Panc1 (cell line): Measurements from ENCODE around the gene SLC6A12. TPM values are rescaled to one million over a fixed set of nuclear protein-coding genes. Genes with fewer than 3 reads are reported as not detected.

Experiments
- ATAC-seq: fragments of 200-7000 bp; cut with Tn5 transposase; 2 replicates; pipeline ENCODE4 v1.9.1; 2020; ENCODE audit warnings: mild to moderate bottlenecking, moderate library complexity
- BruUV-seq: library from RNA; stranded (reverse); fragments of 400-500 nt; replicated peaks from 2 replicates; lab custom pipeline; 2021; lab: Mats Ljungman, UMichigan
- CTCF ChIA-PET: fragments of 300-600 bp; sonication (Branson Sonifier 250); formaldehyde crosslinking; loops from one replicate; lab custom pipeline; 2022; ENCODE audit warnings: antibody characterized with exemption; lab: Charles Lee
- POLR2A ChIA-PET: fragments of 300-600 bp; sonication (Branson Sonifier 250); formaldehyde crosslinking; loops from one replicate; lab custom pipeline; 2022; ENCODE audit warnings: antibody characterized with exemption; lab: Charles Lee
- DNase-seq: peaks from one replicate; pipeline ENCODE4 v3.0.0-alpha.2; 2010; ENCODE audit warnings: low read depth, low spot score
- H3K27ac ChIP-seq: 2 replicates; pipeline ENCODE4 v1.5.1; 2011; ENCODE audit warnings: mild to moderate bottlenecking, low read length, inconsistent platforms
- H3K27me3 ChIP-seq: fragments of 200-500 bp; sonication (Bioruptor generic); 2 replicates; pipeline ENCODE4 v1.6.0; 2014; ENCODE audit warnings: low read length, inconsistent platforms; ENCODE audit not compliant: control insufficient read depth, insufficient read depth
- H3K36me3 ChIP-seq: fragments of 200-500 bp; sonication (Bioruptor generic); 2 replicates; pipeline ENCODE4 v1.5.1; 2014; ENCODE audit warnings: inconsistent platforms, mild to moderate bottlenecking, low read length, moderate library complexity; ENCODE audit not compliant: control insufficient read depth, insufficient read depth
- H3K4me1 ChIP-seq: 2 replicates; pipeline ENCODE4 v1.5.1; 2011; ENCODE audit warnings: inconsistent platforms, mild to moderate bottlenecking, low read length, moderate library complexity; ENCODE audit not compliant: control insufficient read depth, insufficient read depth
- H3K4me3 ChIP-seq, 2 experiments: 2 replicates each; pipeline ENCODE4 v1.5.1; 2011 to 2012; ENCODE audit warnings: low read depth in 2 of 2, low read length in 2 of 2, mild to moderate bottlenecking in 2 of 2, inconsistent platforms in 1 of 2, moderate library complexity in 1 of 2
- H3K9me3 ChIP-seq: fragments of 200-500 bp; sonication (Bioruptor generic); 2 replicates; pipeline ENCODE4 v1.5.1; 2014; ENCODE audit warnings: low read depth, mild to moderate bottlenecking, inconsistent platforms, low read length, moderate library complexity; ENCODE audit not compliant: control insufficient read depth, insufficient read depth
- POLR2AphosphoS5 ChIP-seq: IDR thresholded peaks from 2 replicates; pipeline ENCODE4 v1.6.1; 2012; ENCODE audit warnings: mild to moderate bottlenecking, low read depth, low read length, moderate library complexity
- SIN3A ChIP-seq: IDR thresholded peaks from 2 replicates; pipeline ENCODE4 v1.6.1; 2012; ENCODE audit warnings: low read depth, mild to moderate bottlenecking, low read length, moderate library complexity, borderline replicate concordance; ENCODE audit not compliant: insufficient read depth
- TCF7L2 ChIP-seq: IDR thresholded peaks from 2 replicates; pipeline ENCODE4 v1.6.1; 2011; ENCODE audit warnings: mild to moderate bottlenecking, low read depth, low read length, inconsistent platforms
- in situ Hi-C: cut with HindIII; loops from 2 replicates; pipeline ENCODE4 v1.10.0; 2016; ENCODE audit warnings: low sequenced_read_pairs, low pct_unique_long_range_greater_than_20kb
- intact Hi-C: fragments of 100-400 bp; cut with micrococcal nuclease; formaldehyde crosslinking; loops from one replicate; pipeline ENCODE4 v1.10.0; 2022; ENCODE audit not compliant: unreplicated experiment
- total RNA-seq: library from RNA; stranded (reverse); gene quantifications from one replicate; pipeline ENCODE4 v1.2.1, GENCODE V29; 2021; ENCODE audit not compliant: unreplicated experiment
- TF ChIP-seq, protein P1 (sequence below), 2 experiments: IDR thresholded peaks; 2 replicates each; pipeline ENCODE4 v1.6.1; 2011 to 2012; ENCODE audit warnings: low read depth in 2 of 2, control low read depth in 1 of 2, low read length in 1 of 2, mild to moderate bottlenecking in 1 of 2, moderate library complexity in 1 of 2; ENCODE audit not compliant: insufficient read depth in 1 of 2
- TF ChIP-seq, protein P2 (sequence below): fragments of 450-650 bp; IDR thresholded peaks from 2 replicates; pipeline ENCODE4 v1.5.1; 2017; ENCODE audit warnings: mild to moderate bottlenecking

The SLC6A12 gene
- total RNA-seq, 1 experiment from 2014 or later = 1.0 TPM

GRCh38 chr12:204261-204678 lies 9.7 kb downstream of the SLC6A12 start:
- H3K4me3 ChIP-seq = no peak overlapping the region
- H3K27ac ChIP-seq = no peak overlapping the region
- no peaks in the 10 kb centered on the region for H3K36me3 ChIP-seq
- in situ Hi-C loops = no loop called here
- TF ChIP-seq SIN3A (no peak), TCF7L2 (no peak), POLR2AphosphoS5 (no peak)
- TF ChIP-seq, protein P1, sequence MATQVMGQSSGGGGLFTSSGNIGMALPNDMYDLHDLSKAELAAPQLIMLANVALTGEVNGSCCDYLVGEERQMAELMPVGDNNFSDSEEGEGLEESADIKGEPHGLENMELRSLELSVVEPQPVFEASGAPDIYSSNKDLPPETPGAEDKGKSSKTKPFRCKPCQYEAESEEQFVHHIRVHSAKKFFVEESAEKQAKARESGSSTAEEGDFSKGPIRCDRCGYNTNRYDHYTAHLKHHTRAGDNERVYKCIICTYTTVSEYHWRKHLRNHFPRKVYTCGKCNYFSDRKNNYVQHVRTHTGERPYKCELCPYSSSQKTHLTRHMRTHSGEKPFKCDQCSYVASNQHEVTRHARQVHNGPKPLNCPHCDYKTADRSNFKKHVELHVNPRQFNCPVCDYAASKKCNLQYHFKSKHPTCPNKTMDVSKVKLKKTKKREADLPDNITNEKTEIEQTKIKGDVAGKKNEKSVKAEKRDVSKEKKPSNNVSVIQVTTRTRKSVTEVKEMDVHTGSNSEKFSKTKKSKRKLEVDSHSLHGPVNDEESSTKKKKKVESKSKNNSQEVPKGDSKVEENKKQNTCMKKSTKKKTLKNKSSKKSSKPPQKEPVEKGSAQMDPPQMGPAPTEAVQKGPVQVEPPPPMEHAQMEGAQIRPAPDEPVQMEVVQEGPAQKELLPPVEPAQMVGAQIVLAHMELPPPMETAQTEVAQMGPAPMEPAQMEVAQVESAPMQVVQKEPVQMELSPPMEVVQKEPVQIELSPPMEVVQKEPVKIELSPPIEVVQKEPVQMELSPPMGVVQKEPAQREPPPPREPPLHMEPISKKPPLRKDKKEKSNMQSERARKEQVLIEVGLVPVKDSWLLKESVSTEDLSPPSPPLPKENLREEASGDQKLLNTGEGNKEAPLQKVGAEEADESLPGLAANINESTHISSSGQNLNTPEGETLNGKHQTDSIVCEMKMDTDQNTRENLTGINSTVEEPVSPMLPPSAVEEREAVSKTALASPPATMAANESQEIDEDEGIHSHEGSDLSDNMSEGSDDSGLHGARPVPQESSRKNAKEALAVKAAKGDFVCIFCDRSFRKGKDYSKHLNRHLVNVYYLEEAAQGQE (IDR thresholded peaks at IDR 0.05; ENCODE audit: insufficient read depth in 1 of 2, low read depth in 2 of 2, low read length in 1 of 2) = no peak
- TF ChIP-seq, protein P2, sequence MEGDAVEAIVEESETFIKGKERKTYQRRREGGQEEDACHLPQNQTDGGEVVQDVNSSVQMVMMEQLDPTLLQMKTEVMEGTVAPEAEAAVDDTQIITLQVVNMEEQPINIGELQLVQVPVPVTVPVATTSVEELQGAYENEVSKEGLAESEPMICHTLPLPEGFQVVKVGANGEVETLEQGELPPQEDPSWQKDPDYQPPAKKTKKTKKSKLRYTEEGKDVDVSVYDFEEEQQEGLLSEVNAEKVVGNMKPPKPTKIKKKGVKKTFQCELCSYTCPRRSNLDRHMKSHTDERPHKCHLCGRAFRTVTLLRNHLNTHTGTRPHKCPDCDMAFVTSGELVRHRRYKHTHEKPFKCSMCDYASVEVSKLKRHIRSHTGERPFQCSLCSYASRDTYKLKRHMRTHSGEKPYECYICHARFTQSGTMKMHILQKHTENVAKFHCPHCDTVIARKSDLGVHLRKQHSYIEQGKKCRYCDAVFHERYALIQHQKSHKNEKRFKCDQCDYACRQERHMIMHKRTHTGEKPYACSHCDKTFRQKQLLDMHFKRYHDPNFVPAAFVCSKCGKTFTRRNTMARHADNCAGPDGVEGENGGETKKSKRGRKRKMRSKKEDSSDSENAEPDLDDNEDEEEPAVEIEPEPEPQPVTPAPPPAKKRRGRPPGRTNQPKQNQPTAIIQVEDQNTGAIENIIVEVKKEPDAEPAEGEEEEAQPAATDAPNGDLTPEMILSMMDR = no peak
- no TSS peak for BruUV-seq
- intact Hi-C loops = no loop called here
- POLR2A ChIA-PET = no interaction called here
- H3K4me1 ChIP-seq = no peaks in the 10 kb centered on the region
- ATAC-seq (no peak), DNase-seq (no peak)
- H3K27me3 ChIP-seq = no peaks in the 10 kb centered on the region
- CTCF ChIA-PET = no interaction called here
- H3K9me3 ChIP-seq = no peaks in the 10 kb centered on the region

GRCh38 chr12:203462-204260 lies 10.3 kb downstream of the SLC6A12 start:
- Histone ChIP-seq H3K4me3 (peak overlapping the region in 1 of 2 experiments; percentile 13; a peak in 1 of 4 replicates), H3K9me3 (no peaks in the 10 kb centered on the region), H3K4me1 (no peaks in the 10 kb centered on the region), H3K27me3 (no peaks in the 10 kb centered on the region), H3K27ac (no peak overlapping the region), H3K36me3 (no peaks in the 10 kb centered on the region)
- ATAC-seq = no peak
- TF ChIP-seq, protein P1 (IDR thresholded peaks at IDR 0.05; ENCODE audit: insufficient read depth in 1 of 2, low read depth in 2 of 2, low read length in 1 of 2) = no peak
- TF ChIP-seq POLR2AphosphoS5 = no peak
- no peak for TF ChIP-seq TCF7L2
- TF ChIP-seq, protein P2 = no peak
- CTCF ChIA-PET = no interaction called here
- no TSS peak for BruUV-seq
- POLR2A ChIA-PET = no interaction called here
- in situ Hi-C loops (no loop called here), intact Hi-C loops (no loop called here)
- no peak for DNase-seq
